Activated CD8-positive, alpha-beta memory T cell treated with anti-CD3 and anti-CD28 coated beads, Interleukin-2, amount 50 U/mL, for 24 hours (primary cell): ENCODE results near the gene ARHGEF28.

Experiments
- DNase-seq: peaks from one replicate; pipeline ENCODE4 v3.0.0-alpha.2; 2020; ENCODE audit errors: extremely low read depth

ARHGEF28 gene

GRCh38 chr5:73735032-73735734, 109.2 kb downstream of the ARHGEF28 start:
- DNase-seq = no peak

DNA sequence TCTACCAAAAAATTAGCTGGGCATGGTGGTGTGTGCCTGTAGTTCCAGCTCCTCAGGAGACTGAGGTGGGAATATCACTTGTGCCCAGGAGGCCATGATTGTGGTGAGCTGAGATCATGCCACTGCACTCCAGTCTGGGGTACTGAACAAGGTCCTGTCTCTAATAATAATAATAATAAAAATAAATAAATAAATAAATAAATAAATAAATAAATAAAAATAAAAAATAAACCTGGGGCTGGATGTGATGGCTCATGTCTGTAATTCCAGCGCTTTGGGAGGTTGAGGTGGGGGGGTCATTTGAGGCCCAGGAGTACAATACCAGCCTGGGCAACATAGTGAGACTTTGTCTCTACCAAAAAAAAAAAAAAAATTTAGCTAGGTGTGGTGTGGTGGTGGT, 113.7 kb downstream of the ARHGEF28 start:
- DNase-seq = no peak

DNA sequence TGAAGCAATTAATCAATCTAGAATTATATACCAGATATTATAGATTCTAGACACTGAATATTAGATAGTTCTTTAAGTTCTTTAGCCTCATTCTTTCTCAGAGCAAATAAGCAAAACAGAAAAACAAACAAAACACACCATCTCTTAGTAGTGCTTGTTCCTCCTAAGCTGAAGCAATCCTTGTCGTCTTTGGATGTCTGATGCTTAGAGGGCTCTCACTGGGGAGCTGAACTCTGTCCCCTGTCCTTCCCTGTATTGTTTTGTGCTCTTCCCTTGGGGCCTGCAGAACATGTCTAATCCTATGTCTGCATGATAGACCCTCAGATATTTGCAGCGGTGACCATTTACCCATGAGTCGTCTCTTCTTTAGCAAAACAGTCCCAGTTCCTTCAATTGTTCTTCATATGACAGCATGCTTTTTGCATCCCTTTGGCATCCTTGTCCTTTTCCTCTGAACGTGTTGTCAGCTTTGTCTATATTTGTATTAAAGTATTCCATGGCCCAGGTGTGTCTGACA, 114.3 kb downstream of the ARHGEF28 start:
- DNase-seq = no peak

DNA sequence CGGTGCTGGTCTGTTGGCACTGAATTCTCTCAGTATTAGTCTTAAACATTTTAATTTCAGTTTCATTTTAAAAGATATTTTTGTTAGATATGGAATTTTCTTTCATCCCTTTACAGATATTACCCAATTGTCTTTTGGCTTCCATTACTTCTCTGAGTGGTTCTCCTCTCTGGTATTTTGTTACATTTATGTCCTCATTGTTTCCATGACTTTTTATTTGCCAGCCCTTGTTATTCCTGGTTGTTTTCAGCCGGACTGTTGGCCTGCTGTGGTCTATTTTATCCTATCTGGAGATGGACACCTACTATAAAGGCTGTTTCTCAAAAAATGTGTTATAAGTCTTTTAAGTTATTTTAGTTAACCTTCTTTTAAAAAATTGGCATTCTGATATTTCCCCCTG, 117.2 kb downstream of the ARHGEF28 start:
- DNase-seq = no peak

- DNase-seq = no peak
Measured at GRCh38 chr5:73745836-73746235, 119.8 kb downstream of the ARHGEF28 start.

DNA sequence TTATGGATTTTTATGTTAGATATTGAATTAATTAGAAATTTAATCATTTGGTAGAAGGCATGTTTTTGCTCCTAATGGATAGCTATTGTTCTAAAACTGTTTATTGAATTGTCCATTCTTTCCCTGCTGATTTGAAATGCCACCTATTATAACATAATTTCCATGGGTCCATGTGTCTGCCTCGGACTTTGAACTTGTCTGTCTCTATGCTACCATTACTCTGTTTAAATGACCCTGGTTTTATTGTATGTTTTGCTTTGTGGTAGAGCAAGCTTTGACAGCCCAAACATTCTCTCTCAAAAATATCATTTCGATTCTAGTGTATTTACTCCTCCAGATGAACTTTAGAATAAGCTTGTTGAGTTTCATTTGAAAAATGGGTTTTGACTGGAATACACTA, 120.6 kb downstream of the ARHGEF28 start:
- no peak for DNase-seq

GRCh38 chr5:73747696-73748380, 121.8 kb downstream of the ARHGEF28 start:
- DNase-seq = no peak

GRCh38 chr5:73748510-73749400, 122.8 kb downstream of the ARHGEF28 start:
- DNase-seq = no peak

DNA sequence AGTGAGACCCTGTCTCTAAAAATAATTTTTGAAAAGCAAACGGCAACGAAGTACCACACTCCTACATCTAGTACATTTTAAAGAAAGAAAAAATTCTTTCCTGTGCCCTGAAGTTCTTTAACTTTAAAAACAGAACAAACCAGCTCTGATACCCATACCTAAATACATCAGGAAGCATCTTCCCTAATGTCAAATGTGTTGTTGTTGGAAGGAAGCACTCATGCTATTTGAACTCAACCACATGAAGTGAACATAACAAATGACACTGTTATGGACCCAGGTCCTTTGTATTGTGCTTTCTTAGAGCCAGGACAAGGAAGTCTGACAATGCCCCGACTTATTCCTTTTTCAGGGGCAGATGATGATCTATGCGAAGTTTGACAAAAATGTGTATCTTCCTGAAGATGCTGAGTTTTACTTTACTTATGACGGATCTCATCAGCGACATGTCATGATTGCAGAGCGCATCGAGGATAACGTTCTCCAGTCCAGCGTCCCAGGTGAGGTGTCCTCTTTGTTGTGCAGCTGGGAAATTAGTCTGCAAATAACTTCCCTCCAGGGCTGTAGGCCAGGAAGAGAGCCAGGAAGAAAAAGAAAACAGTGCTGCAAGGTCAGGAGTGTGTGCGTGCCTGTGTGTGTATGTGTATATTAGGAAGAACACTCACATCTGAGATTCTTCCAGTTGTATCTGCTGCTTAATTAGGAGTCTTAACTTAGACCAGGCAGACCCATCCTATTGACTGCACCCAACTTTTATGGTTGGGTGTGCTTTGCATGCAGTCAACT, 123.7 kb downstream of the ARHGEF28 start:
- DNase-seq = no peak

GRCh38 chr5:73751254-73751914, 125.4 kb downstream of the ARHGEF28 start:
- DNase-seq = no peak

DNA sequence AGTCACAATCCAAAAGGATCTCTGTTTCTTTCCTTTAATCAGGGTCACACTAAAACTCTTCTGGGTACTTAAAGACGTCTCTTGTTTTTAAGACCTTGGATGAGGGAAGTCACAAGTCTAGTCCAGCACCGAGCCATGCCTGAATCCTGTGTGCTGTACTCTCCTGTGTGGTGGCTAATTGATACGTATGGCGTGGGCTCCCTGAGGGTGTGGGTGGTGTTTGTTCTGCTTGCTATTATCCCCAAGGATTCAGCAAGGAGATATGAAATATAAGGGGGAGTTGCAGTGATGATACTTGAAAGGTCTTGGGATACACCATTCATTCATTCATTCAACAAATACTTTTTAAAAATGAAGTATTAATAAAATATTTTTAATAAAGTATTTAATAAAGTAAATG, 128.3 kb downstream of the ARHGEF28 start:
- DNase-seq = no peak

- no peak for DNase-seq
Measured at GRCh38 chr5:73757416-73757815, 131.4 kb downstream of the ARHGEF28 start.

DNA sequence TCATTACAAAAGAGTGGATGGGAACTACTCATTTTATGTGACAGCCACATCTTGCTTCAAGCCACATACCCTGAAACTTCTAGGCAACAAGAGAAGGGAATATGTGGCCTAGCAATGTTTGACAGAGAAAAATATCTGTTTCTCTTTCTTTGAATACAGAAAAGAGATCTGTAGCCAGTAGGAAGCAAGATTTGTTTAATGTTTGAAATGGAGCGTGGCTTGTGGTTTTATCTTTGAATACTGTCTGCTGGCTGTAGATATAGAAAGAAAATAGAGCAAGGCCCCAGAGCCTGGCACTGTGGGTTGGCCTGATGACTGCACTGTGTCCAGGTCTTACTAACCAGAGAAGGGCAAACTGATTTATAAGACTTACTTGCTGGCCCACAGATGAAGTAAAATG, 133.8 kb downstream of the ARHGEF28 start:
- no peak for DNase-seq

DNA sequence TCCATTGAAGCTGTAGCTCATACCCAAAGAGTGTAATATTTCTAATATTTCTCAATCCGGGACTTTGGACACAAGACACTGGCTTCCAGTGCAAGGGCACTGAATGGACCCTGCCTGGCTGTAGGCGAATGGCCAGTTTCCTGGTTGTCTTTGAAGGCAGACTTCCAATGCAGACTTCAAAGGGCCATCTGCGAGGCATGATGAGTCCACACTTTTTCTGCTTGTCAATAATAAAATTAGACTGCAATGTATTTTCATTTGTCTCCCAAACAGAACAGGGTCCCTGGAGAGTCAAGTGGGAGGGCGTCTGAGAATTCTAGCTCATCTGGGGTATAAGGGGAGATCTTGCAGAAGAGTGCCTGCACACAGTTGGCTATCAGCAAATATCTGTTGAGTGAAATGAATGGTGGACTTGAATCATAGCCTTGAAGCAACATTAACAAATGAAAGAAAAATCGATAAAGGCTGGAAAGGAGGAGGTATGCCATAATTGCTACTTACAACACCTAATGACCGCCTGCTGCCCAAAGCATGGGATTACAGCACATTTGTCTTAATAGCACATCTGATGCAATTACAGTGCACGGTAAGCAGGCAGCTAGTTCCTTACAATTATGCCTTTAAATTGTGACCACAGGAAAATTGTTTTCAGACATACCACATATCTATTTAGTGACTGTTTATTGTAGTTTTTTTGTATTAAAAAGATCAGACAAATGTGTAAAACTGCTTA, 137.5 kb downstream of the ARHGEF28 start:
- no peak for DNase-seq

DNA sequence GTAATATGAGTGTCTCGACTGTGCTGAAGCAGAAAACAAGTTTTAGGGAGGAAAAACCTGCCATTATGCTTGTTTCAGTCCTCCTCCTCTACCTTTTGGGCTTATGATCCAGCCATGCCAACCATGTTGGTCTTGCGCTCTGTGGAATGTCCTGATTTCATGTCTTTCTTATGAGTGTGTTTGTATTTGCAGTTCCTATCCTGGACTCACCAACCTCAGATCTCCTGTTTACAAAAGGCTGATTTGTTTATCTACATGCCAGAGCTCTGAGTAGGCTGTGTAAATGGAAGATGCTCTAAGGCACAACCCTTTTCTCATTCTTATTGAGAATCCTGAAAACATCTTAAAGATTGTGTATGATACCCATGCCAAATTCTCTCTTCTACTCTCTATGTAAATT, 138.6 kb downstream of the ARHGEF28 start:
- DNase-seq = no peak

DNA sequence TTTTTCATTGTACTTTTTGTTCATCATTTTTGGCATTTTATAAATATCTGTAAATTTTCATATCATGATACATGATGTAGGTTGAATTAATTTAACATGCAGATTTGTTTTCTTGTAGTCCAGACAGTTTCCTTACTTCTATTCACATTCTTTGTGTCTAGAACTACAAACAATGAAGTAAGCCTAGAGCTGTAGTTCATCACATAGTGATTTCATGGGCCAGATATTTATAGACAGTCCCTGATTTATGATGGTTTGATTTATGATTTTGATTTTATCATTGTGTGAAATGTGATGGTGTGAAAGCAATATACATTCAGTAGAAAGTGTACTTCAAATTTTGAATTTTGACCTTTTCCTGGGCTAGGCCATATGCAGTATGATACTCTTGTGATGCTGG, 139.0 kb downstream of the ARHGEF28 start:
- no peak for DNase-seq

GRCh38 chr5:73766902-73767301, 140.9 kb downstream of the ARHGEF28 start:
- DNase-seq = no peak

GRCh38 chr5:73770172-73771025, 144.4 kb downstream of the ARHGEF28 start:
- no peak for DNase-seq

DNA sequence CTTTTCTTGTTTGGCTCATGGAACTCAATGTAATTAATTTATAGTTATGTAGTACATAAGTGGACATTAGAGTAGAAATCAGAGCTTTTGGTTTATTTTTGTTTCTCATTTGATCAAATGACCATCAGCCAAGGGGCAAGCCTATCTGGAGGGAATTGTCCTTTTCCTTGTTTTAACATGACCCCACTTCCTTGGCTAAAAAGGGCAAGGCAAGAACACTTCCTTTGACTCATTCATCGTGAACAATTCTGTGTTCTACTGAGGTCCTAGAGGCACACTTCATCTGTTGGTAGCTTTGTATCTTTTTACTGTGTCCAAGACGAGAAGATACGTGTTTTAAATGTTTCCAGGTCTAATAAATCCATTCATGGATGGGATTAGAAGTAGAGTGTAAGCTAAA, 148.9 kb downstream of the ARHGEF28 start:
- DNase-seq = no peak
